IMR-90 (cell line): ENCODE results near the gene FAM124B. TPM values are rescaled to one million over a fixed set of nuclear protein-coding genes. Genes with fewer than 3 reads are reported as not detected.

Experiments
- ATAC-seq: fragments of 200-7000 bp; cut with Tn5 transposase; 2 replicates; pipeline ENCODE4 v1.9.1; 2020; ENCODE audit warnings: low read depth, mild to moderate bottlenecking, moderate library complexity
- BruUV-seq: library from RNA; stranded (reverse); fragments of 400-500 nt; replicated peaks from 2 replicates; lab custom pipeline; 2021; lab: Mats Ljungman, UMichigan
- CTCF ChIA-PET: fragments of 300-600 bp; formaldehyde crosslinking; extraction: SDS; loops from one replicate; lab custom pipeline; 2021; ENCODE audit warnings: antibody characterized with exemption; lab: Yijun Ruan, JAX
- POLR2A ChIA-PET: fragments of 300-600 bp; sonication (Branson Sonifier 250); formaldehyde crosslinking; loops from one replicate; lab custom pipeline; 2022; ENCODE audit warnings: antibody characterized with exemption; ENCODE audit not compliant: unreplicated experiment; lab: Charles Lee
- DNase-seq: peaks from one replicate; pipeline ENCODE4 v3.0.0; 2013
- H2AFZ ChIP-seq: replicated peaks from 2 replicates; pipeline ENCODE3; 2013; ENCODE audit warnings: low read length, mild to moderate bottlenecking; ENCODE audit not compliant: poor library complexity
- H2AK5ac ChIP-seq: 2 replicates; pipeline ENCODE4 v1.6.1; 2013; ENCODE audit warnings: low read depth, low read length, inconsistent platforms
- H2AK9ac ChIP-seq: replicated peaks from 2 replicates; pipeline ENCODE3; 2013; ENCODE audit warnings: mild to moderate bottlenecking, low read depth, low read length, moderate library complexity; ENCODE audit not compliant: poor library complexity
- H2BK120ac ChIP-seq: 2 replicates; pipeline ENCODE4 v1.6.1; 2013; ENCODE audit warnings: low read depth, low read length, inconsistent platforms
- H2BK15ac ChIP-seq: 3 replicates; pipeline ENCODE4 v1.6.1; 2013; ENCODE audit warnings: low read depth, low read length, inconsistent platforms
- H2BK20ac ChIP-seq: 2 replicates; pipeline ENCODE4 v1.6.1; 2013; ENCODE audit warnings: low read depth, mild to moderate bottlenecking, inconsistent platforms, low read length, moderate library complexity
- H2BK5ac ChIP-seq: 2 replicates; pipeline ENCODE4 v1.6.1; 2013; ENCODE audit warnings: mild to moderate bottlenecking, low read depth, low read length, inconsistent platforms; ENCODE audit not compliant: poor library complexity, severe bottlenecking
- H3K14ac ChIP-seq: replicated peaks from 2 replicates; pipeline ENCODE4 v1.6.1; 2013; ENCODE audit warnings: low read depth, low read length, inconsistent platforms
- H3K18ac ChIP-seq: 2 replicates; pipeline ENCODE4 v1.6.1; 2013; ENCODE audit warnings: low read depth, low read length, control low read depth
- H3K23ac ChIP-seq: 2 replicates; pipeline ENCODE4 v1.6.1; 2013; ENCODE audit warnings: low read depth, low read length, inconsistent platforms
- H3K27ac ChIP-seq: 2 replicates; pipeline ENCODE4 v1.5.1; 2013; ENCODE audit warnings: mild to moderate bottlenecking, control low read depth, low read length; ENCODE audit not compliant: insufficient read depth
- H3K27me3 ChIP-seq: 2 replicates; pipeline ENCODE4 v1.6.1; 2013; ENCODE audit warnings: low read length; ENCODE audit not compliant: control insufficient read depth, insufficient read depth
- H3K36me3 ChIP-seq: 2 replicates; pipeline ENCODE4 v1.6.1; 2013; ENCODE audit warnings: low read length, mixed read lengths; ENCODE audit not compliant: control insufficient read depth, insufficient read depth
- H3K4ac ChIP-seq: 2 replicates; pipeline ENCODE4 v1.6.1; 2013; ENCODE audit warnings: low read depth, low read length, inconsistent platforms
- H3K4me1 ChIP-seq: 2 replicates; pipeline ENCODE4 v1.6.1; 2013; ENCODE audit warnings: low read length, mixed read lengths; ENCODE audit not compliant: control insufficient read depth, insufficient read depth
- H3K4me2 ChIP-seq: 2 replicates; pipeline ENCODE4 v1.6.1; 2013; ENCODE audit warnings: low read depth, mild to moderate bottlenecking, control low read depth, low read length, moderate library complexity
- H3K4me3 ChIP-seq: 2 replicates; pipeline ENCODE4 v1.5.1; 2013; ENCODE audit warnings: low read depth, mild to moderate bottlenecking, control low read depth, low read length, moderate library complexity; ENCODE audit not compliant: insufficient read depth
- H3K56ac ChIP-seq: 2 replicates; pipeline ENCODE4 v1.6.1; 2013; ENCODE audit warnings: low read length, inconsistent platforms; ENCODE audit not compliant: insufficient read depth; ENCODE audit errors: extremely low read depth
- H3K79me1 ChIP-seq, 2 experiments: 2 replicates each; pipeline ENCODE4 v1.6.1; 2013; ENCODE audit warnings: low read length in 2 of 2, inconsistent platforms in 1 of 2, low read depth in 1 of 2
- H3K9ac ChIP-seq: 2 replicates; pipeline ENCODE4 v1.6.1; 2013; ENCODE audit warnings: low read depth, low read length, control low read depth
- H3K9me1 ChIP-seq: 2 replicates; pipeline ENCODE4 v1.6.1; 2013; ENCODE audit warnings: low read length, inconsistent platforms; ENCODE audit not compliant: insufficient read depth
- H3K9me3 ChIP-seq: 2 replicates; pipeline ENCODE4 v1.6.1; 2013; ENCODE audit warnings: low read length; ENCODE audit not compliant: control insufficient read depth, insufficient read depth
- H4K20me1 ChIP-seq: 2 replicates; pipeline ENCODE4 v1.6.1; 2013; ENCODE audit warnings: low read length, inconsistent platforms; ENCODE audit not compliant: insufficient read depth
- H4K5ac ChIP-seq: 2 replicates; pipeline ENCODE4 v1.6.1; 2013; ENCODE audit warnings: mild to moderate bottlenecking, low read depth, low read length, control low read depth
- H4K8ac ChIP-seq, 2 experiments: 2 replicates each; pipeline ENCODE4 v1.6.1; 2013; ENCODE audit warnings: low read depth in 2 of 2, low read length in 2 of 2, control low read depth in 1 of 2, inconsistent platforms in 1 of 2
- H4K91ac ChIP-seq: 2 replicates; pipeline ENCODE4 v1.6.1; 2013; ENCODE audit warnings: low read depth, low read length, inconsistent platforms; ENCODE audit not compliant: insufficient read depth
- BHLHE40 ChIP-seq: fragments of 150-350 bp; IDR thresholded peaks from 2 replicates; pipeline ENCODE4 v1.6.1; 2016; ENCODE audit warnings: mild to moderate bottlenecking, low read depth, low read length
- CEBPB ChIP-seq: IDR thresholded peaks from 2 replicates; pipeline ENCODE4 v1.6.1; 2012; ENCODE audit warnings: low read depth, low read length, improper control_type of control experiment
- CHD1 ChIP-seq: IDR thresholded peaks from 2 replicates; pipeline ENCODE4 v1.6.1; 2012; ENCODE audit warnings: low read depth, low read length, improper control_type of control experiment
- FOS ChIP-seq: fragments of 150-350 bp; IDR thresholded peaks from 2 replicates; pipeline ENCODE4 v1.6.1; 2016; ENCODE audit warnings: low read depth, low read length
- MAFK ChIP-seq: IDR thresholded peaks from 2 replicates; pipeline ENCODE4 v1.6.1; 2012; ENCODE audit warnings: low read depth, low read length, improper control_type of control experiment
- MAZ ChIP-seq: IDR thresholded peaks from 2 replicates; pipeline ENCODE4 v1.6.1; 2012; ENCODE audit warnings: low read depth, mild to moderate bottlenecking, low read length, improper control_type of control experiment, moderate library complexity, borderline replicate concordance
- MXI1 ChIP-seq: IDR thresholded peaks from 2 replicates; pipeline ENCODE4 v1.6.1; 2012; ENCODE audit warnings: low read depth, mild to moderate bottlenecking, low read length, moderate library complexity, borderline replicate concordance
- NFE2L2 ChIP-seq: fragments of 150-350 bp; IDR thresholded peaks from 2 replicates; pipeline ENCODE4 v1.6.1; 2016; ENCODE audit warnings: low read depth, mild to moderate bottlenecking, low read length
- POLR2A ChIP-seq: IDR thresholded peaks from 2 replicates; pipeline ENCODE4 v1.6.1; 2012; ENCODE audit warnings: mild to moderate bottlenecking, low read depth, low read length
- RAD21 ChIP-seq: IDR thresholded peaks from 2 replicates; pipeline ENCODE4 v1.6.1; 2012; ENCODE audit warnings: low read length, improper control_type of control experiment
- RCOR1 ChIP-seq: IDR thresholded peaks from 2 replicates; pipeline ENCODE4 v1.6.1; 2012; ENCODE audit warnings: mild to moderate bottlenecking, low read length, improper control_type of control experiment; ENCODE audit not compliant: insufficient replicate concordance
- RFX5 ChIP-seq: IDR thresholded peaks from 2 replicates; pipeline ENCODE4 v1.8.0; 2012; ENCODE audit warnings: low read depth, mild to moderate bottlenecking, low read length, moderate library complexity
- SMC3 ChIP-seq: fragments of 150-350 bp; IDR thresholded peaks from 2 replicates; pipeline ENCODE4 v1.6.1; 2016; ENCODE audit warnings: low read depth, mild to moderate bottlenecking, antibody characterized with exemption, low read length, moderate library complexity
- WGBS, 2 experiments: methylation state at CpG; one replicate each; pipeline versions ENCODE4 v1.1.5 to v1.1.7; 2013; ENCODE audit warnings: missing lambda C conversion rate in 2 of 2; ENCODE audit not compliant: insufficient read length in 1 of 2; ENCODE audit errors: extremely low coverage in 2 of 2; 5-methylcytosine and 5-hydroxymethylcytosine counted together
- dilution Hi-C: fragments of 300-500 bp; cut with HindIII; formaldehyde crosslinking; loops from one replicate; pipeline ENCODE4 v1.14.3; 2018; ENCODE audit warnings: low sequenced_read_pairs; ENCODE audit not compliant: unreplicated experiment
- in situ Hi-C: fragments of 300-500 bp; cut with MboI; formaldehyde crosslinking; loops from 3 replicates; pipeline ENCODE4 v1.14.3; 2019; ENCODE audit warnings: low sequenced_read_pairs, inconsistent platforms, mixed read lengths
- intact Hi-C: fragments of 100-400 bp; cut with micrococcal nuclease; formaldehyde crosslinking; loops from 2 replicates; pipeline ENCODE4 v1.10.0; 2022
- polyA plus RNA-seq, 3 experiments: library from polyadenylated mRNA; depleted of rRNA; stranded (reverse); fragments of >200 nt; gene quantifications; 2 replicates each; pipeline ENCODE4 v1.2.3, GENCODE V29; 2012; ENCODE audit warnings: low replicate concordance in 1 of 3
- total RNA-seq: library from RNA; depleted of rRNA; stranded (reverse); fragments of >200 nt; gene quantifications from 2 replicates; pipeline ENCODE4 v1.2.3, GENCODE V29; 2012
- TF ChIP-seq, protein P1 (sequence below): fragments of 150-350 bp; IDR thresholded peaks from 2 replicates; pipeline ENCODE4 v1.6.1; 2016; ENCODE audit warnings: low read depth, mild to moderate bottlenecking, low read length, moderate library complexity, borderline replicate concordance
- TF ChIP-seq, protein P2 (sequence below): conservative IDR thresholded peaks from 2 replicates; pipeline ENCODE4 v1.5.1; 2012; ENCODE audit warnings: mild to moderate bottlenecking, low read depth, low read length, improper control_type of control experiment
- TF ChIP-seq, protein P3 (sequence below): fragments of 150-350 bp; IDR thresholded peaks from 2 replicates; pipeline ENCODE4 v1.6.1; 2017; ENCODE audit warnings: mild to moderate bottlenecking, antibody characterized with exemption, low read length, low read depth

The FAM124B gene
- total and polyA plus RNA-seq, 2 of the 4 experiments (the other 2 are of a cell fraction) = not detected

DNA sequence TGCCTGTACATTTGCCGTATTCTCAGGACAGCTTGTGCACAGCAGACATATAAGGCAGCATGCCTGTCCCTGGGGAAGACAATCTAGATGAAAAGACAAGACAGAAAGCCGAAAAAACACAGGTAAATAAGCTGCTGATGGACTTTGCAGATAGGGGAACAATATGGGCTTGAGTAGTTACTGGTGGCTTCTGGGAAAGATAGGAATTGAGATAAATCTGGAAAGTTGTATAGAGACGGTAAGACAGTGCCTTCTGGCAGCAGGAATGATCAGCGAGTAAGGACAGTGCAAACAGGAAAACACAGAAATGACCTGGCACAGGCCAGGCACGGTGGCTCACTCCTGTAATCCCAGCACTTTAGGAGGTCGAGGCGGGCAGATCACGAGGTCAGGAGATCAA, 70.2 kb downstream of the FAM124B start:
- H2AK9ac ChIP-seq = no peak overlapping the region

More for the DNA sequence above, 70.2 kb downstream of the FAM124B start:
- Histone ChIP-seq H3K14ac (no peak overlapping the region), H3K9ac (no peak overlapping the region), H3K27ac (no peak overlapping the region), H3K4ac (no peak overlapping the region), H3K9me3 (no peaks in the 10 kb centered on the region), H3K79me1 (no peaks in the 10 kb centered on the region), H2AFZ (no peak overlapping the region), H2BK15ac (no peak overlapping the region), H4K20me1 (no peaks in the 10 kb centered on the region), H3K4me2 (no peak overlapping the region), H3K9me1 (no peaks in the 10 kb centered on the region), H4K91ac (no peak overlapping the region), H4K5ac (no peak overlapping the region), H3K23ac (no peak overlapping the region), H2AK5ac (no peak overlapping the region), H3K27me3 (peaks cover 10% of the 10 kb centered on the region), H2BK20ac (no peak overlapping the region), H3K4me3 (no peak overlapping the region), H2BK5ac (no peak overlapping the region), H3K4me1 (no peaks in the 10 kb centered on the region), H3K36me3 (no peaks in the 10 kb centered on the region), H4K8ac (no peak overlapping the region), H3K56ac (no peak overlapping the region), H3K18ac (no peak overlapping the region), H2BK120ac (no peak overlapping the region)
- intact Hi-C loops = no loop called here
- DNase-seq = no peak
- dilution Hi-C loops = no loop called here
- WGBS, 2 experiments = 62% methylated on average over 3 of the region's 8 CpGs; no CpG with 5 or more reads in 1 of the 2 experiments
- no TSS peak for BruUV-seq
- TF ChIP-seq RAD21 (no peak), BHLHE40 (no peak), CEBPB (no peak), NFE2L2 (no peak), MAZ (no peak), CHD1 (no peak), RFX5 (no peak), POLR2A (no peak), MXI1 (no peak), MAFK (no peak), SMC3 (no peak), RCOR1 (no peak), FOS (no peak)
- TF ChIP-seq, protein P1, sequence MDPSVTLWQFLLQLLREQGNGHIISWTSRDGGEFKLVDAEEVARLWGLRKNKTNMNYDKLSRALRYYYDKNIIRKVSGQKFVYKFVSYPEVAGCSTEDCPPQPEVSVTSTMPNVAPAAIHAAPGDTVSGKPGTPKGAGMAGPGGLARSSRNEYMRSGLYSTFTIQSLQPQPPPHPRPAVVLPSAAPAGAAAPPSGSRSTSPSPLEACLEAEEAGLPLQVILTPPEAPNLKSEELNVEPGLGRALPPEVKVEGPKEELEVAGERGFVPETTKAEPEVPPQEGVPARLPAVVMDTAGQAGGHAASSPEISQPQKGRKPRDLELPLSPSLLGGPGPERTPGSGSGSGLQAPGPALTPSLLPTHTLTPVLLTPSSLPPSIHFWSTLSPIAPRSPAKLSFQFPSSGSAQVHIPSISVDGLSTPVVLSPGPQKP = no peak
- TF ChIP-seq, protein P2, sequence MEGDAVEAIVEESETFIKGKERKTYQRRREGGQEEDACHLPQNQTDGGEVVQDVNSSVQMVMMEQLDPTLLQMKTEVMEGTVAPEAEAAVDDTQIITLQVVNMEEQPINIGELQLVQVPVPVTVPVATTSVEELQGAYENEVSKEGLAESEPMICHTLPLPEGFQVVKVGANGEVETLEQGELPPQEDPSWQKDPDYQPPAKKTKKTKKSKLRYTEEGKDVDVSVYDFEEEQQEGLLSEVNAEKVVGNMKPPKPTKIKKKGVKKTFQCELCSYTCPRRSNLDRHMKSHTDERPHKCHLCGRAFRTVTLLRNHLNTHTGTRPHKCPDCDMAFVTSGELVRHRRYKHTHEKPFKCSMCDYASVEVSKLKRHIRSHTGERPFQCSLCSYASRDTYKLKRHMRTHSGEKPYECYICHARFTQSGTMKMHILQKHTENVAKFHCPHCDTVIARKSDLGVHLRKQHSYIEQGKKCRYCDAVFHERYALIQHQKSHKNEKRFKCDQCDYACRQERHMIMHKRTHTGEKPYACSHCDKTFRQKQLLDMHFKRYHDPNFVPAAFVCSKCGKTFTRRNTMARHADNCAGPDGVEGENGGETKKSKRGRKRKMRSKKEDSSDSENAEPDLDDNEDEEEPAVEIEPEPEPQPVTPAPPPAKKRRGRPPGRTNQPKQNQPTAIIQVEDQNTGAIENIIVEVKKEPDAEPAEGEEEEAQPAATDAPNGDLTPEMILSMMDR = no peak
- TF ChIP-seq, protein P3, sequence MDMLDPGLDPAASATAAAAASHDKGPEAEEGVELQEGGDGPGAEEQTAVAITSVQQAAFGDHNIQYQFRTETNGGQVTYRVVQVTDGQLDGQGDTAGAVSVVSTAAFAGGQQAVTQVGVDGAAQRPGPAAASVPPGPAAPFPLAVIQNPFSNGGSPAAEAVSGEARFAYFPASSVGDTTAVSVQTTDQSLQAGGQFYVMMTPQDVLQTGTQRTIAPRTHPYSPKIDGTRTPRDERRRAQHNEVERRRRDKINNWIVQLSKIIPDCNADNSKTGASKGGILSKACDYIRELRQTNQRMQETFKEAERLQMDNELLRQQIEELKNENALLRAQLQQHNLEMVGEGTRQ = no peak
- in situ Hi-C loops = no loop called here
- POLR2A ChIA-PET = interaction anchor here (0.5 kb wide), 1 partner anchor 577 kb away, joined by 5 read pairs; no protein-coding TSS in a partner anchor
- CTCF ChIA-PET = interaction anchor here (1.2 kb wide), 1 partner anchor 338 kb away, joined by 3 read pairs; no protein-coding TSS in a partner anchor
- no peak for ATAC-seq
